K562 (cell line): ENCODE data around the gene GCSH. TPM values are rescaled to one million over a fixed set of nuclear protein-coding genes. Genes with fewer than 3 reads are reported as not detected.
A peak's percentile ranks its signal among the peaks of the same experiment; 100 is the strongest.

Source experiments
- ARNT ChIP-seq, 2 experiments: fragments of 450-650 bp; IDR thresholded peaks; 2 replicates each; pipeline ENCODE4 v1.6.1; 2016; ENCODE audit warnings: mild to moderate bottlenecking in 1 of 2
- CREB3L1 ChIP-seq: fragments of 450-650 bp; IDR thresholded peaks from 2 replicates; pipeline ENCODE4 v1.6.1; 2014; ENCODE audit warnings: low read depth, mild to moderate bottlenecking, moderate library complexity, borderline replicate concordance
- GATAD2B ChIP-seq: fragments of 450-650 bp; IDR thresholded peaks from 2 replicates; pipeline ENCODE4 v1.6.1; 2017; ENCODE audit warnings: mild to moderate bottlenecking, borderline replicate concordance
- HDAC6 ChIP-seq: IDR thresholded peaks from 2 replicates; pipeline ENCODE4 v1.6.1; 2012; ENCODE audit warnings: low read depth, mild to moderate bottlenecking, control low read depth, inconsistent platforms, low read length, moderate library complexity
- KLF16 ChIP-seq: IDR thresholded peaks from 2 replicates; pipeline ENCODE4 v1.6.1; 2016; ENCODE audit warnings: antibody characterized with exemption
- MAX ChIP-seq: sonication (generic); formaldehyde crosslinking; IDR thresholded peaks from 2 replicates; pipeline ENCODE4 v1.9.0; 2022; ENCODE audit warnings: mild to moderate bottlenecking, missing genetic modification reagents
- REST ChIP-seq, 2 experiments: fragments of 450-650 bp; formaldehyde crosslinking in 1 of 2; IDR thresholded peaks; 2 replicates each; pipeline versions ENCODE4 v1.4.0 to v1.6.1; 2014 to 2020; ENCODE audit warnings: mild to moderate bottlenecking in 2 of 2, borderline replicate concordance in 1 of 2, low read depth in 1 of 2
- SMC3 ChIP-seq: conservative IDR thresholded peaks from 2 replicates; pipeline ENCODE4 v1.6.1; 2011; ENCODE audit warnings: low read depth, low read length, improper control_type of control experiment; ENCODE audit not compliant: insufficient read depth
- TBP ChIP-seq: optimal IDR thresholded peaks from 2 replicates; pipeline ENCODE3; 2011; ENCODE audit warnings: low read depth, low read length, improper control_type of control experiment
- ZBTB11 ChIP-seq, 3 experiments: fragments of 200-800 bp in 1 of 3; fragments of 250-450 bp in 1 of 3; fragments of 450-650 bp in 1 of 3; sonication (Bioruptor Pico) in 1 of 3; sonication (Bioruptor generic) in 1 of 3; formaldehyde crosslinking in 1 of 3; IDR thresholded peaks; 2 replicates each; pipeline versions ENCODE4 v1.6.1 to v1.8.0; 2016 to 2022; ENCODE audit warnings: mild to moderate bottlenecking in 2 of 3, missing genetic modification characterization in 2 of 3, missing compliant biosample characterization in 1 of 3, moderate library complexity in 1 of 3
- ZBTB12 ChIP-seq: fragments of 250-450 bp; sonication (Bioruptor Pico); IDR thresholded peaks from 2 replicates; pipeline ENCODE4 v1.4.0; 2020
- polyA plus RNA-seq, 8 experiments: library from polyadenylated mRNA; depleted of rRNA in 4 of 8; stranded (reverse) in 5 of 8; unstranded in 3 of 8; fragments of >200 nt; fragmentation: Nextera tagmentation in 2 of 8; fragmentation: Illumina TruSeq in 1 of 8; extraction: Ambion mirVana in 2 of 8; extraction: Trizol in 1 of 8; gene quantifications; 2 replicates each; pipeline versions ENCODE4 v1.2.1 to v1.2.3, GENCODE V29; 2011 to 2014; ENCODE audit warnings: inconsistent platforms in 1 of 8, missing spikeins in 1 of 8
- total RNA-seq, 7 experiments: library from RNA; depleted of rRNA in 6 of 7; stranded (reverse); fragments of >200 nt in 6 of 7; fragmentation: Illumina TruSeq in 2 of 7; extraction: Trizol in 2 of 7; gene quantifications; 2 replicates each; pipeline versions ENCODE4 v1.2.1 to v1.2.3, GENCODE V29; 2011 to 2021; ENCODE audit warnings: low replicate concordance in 1 of 7

Gene GCSH
- total and polyA plus RNA-seq, 9 of the 15 experiments (the other 6 are each of a cell fraction or from before 2014, with no cell fraction given): 35.0 to 121 (median 89.0) TPM

- TF ChIP-seq MAX (CRISPR knock-in tag): 0 out of 2 replicates have a peak, but pooled peaks have one; percentile 16
- TF ChIP-seq KLF16: peak; percentile 71
- peak; percentile 49; the same call in 1 of the 2 replicates for TF ChIP-seq CREB3L1
- TF ChIP-seq HDAC6: no peak
- peak; percentile 94; the same call in 1 of the 2 replicates for TF ChIP-seq GATAD2B
- 0 out of 4 replicates have a peak, but pooled peaks of 1 of the 2 experiments have one; percentile 51 for TF ChIP-seq ARNT (IDR thresholded peaks at IDR 0.05)
- peak; percentile 96 for TF ChIP-seq SMC3
- peak; percentile 88 for TF ChIP-seq REST (IDR thresholded peaks at IDR 0.05; ENCODE audit: borderline replicate concordance)
- no peak for TF ChIP-seq REST (CRISPR knock-in tag; IDR thresholded peaks at IDR 0.05; ENCODE audit: low read depth)
- peak in 1 of 3 experiments; percentile 62; a peak in 1 of 6 replicates for TF ChIP-seq ZBTB11 (CRISPR knock-in tag; IDR thresholded peaks at IDR 0.05)
- peak; percentile 17 for TF ChIP-seq TBP
- TF ChIP-seq ZBTB12 (CRISPR knock-in tag): no peak
These were observed 60.7 kb downstream of the GCSH start, which contains the start of gene ATMIN (continued) for GRCh38 chr16:81035398-81035974.
